Bronchial epithelial cell (primary cell): ENCODE data around the gene PPP3CB. TPM values are rescaled to one million over a fixed set of nuclear protein-coding genes. Genes with fewer than 3 reads are reported as not detected.
A peak's percentile ranks its signal among the peaks of the same experiment; 100 is the strongest.

Source experiments
- DNase-seq: peaks from one replicate; pipeline ENCODE4 v3.0.0-alpha.2; 2010; ENCODE audit warnings: low read depth
- FAIRE-seq: peaks from 2 replicates; lab custom pipeline; 2011; peaks lifted over from hg19 to GRCh38; lab: Jason Lieb, UNC
- H3K27me3 ChIP-seq: 2 replicates; pipeline ENCODE4 v1.5.1; 2011; ENCODE audit warnings: low read length; ENCODE audit not compliant: control insufficient read depth, insufficient read depth
- H3K36me3 ChIP-seq: 2 replicates; pipeline ENCODE4 v1.5.1; 2011; ENCODE audit warnings: low read length; ENCODE audit not compliant: control insufficient read depth, insufficient read depth
- H3K4me3 ChIP-seq: 2 replicates; pipeline ENCODE4 v1.5.1; 2011; ENCODE audit warnings: mild to moderate bottlenecking, low read depth, low read length, control low read depth
- CTCF ChIP-seq: IDR thresholded peaks from 2 replicates; pipeline ENCODE4 v1.5.1; 2011; ENCODE audit warnings: mild to moderate bottlenecking, moderate library complexity, low read length, control low read depth, inconsistent platforms; ENCODE audit not compliant: insufficient read depth, severe bottlenecking
- total RNA-seq: library from RNA; depleted of rRNA; stranded (reverse); fragments of >200 nt; gene quantifications from 2 replicates; pipeline ENCODE4 v1.2.1, GENCODE V29; 2014

PPP3CB gene
- total RNA-seq, 1 donor from 2014 or later: 24.7 TPM

DNA sequence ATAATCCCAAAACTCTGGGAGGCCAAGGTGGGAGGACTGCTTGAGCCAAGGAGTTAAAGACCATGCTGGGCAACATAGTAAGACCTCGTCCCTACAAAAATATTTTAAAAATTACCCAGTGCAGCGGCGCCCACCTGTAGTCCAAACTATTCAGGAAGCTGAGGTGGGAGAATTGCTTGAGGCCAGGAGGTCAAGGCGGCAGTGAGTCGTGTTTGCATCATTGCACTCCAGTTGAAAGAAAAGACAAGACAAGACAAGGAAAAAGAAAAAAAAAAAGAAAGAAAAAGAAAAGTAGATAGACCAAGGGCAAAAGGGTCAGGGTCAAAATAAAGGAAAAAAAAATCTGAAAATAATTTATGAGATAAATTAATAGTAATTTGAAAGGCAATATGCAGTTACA lies 87.8 kb downstream of the PPP3CB start:
- Histone ChIP-seq H3K4me3 (no peak overlapping the region), H3K27me3 (no peaks in the 10 kb centered on the region), H3K36me3 (no peaks in the 10 kb centered on the region)
- DNase-seq: peak; percentile 46
- no peak for TF ChIP-seq CTCF
- no peak for FAIRE-seq

GRCh38 chr10:73407495-73407894 lies 88.3 kb downstream of the PPP3CB start:
- no peak for DNase-seq
- TF ChIP-seq CTCF: no peak
- Histone ChIP-seq H3K36me3 (no peaks in the 10 kb centered on the region), H3K27me3 (no peaks in the 10 kb centered on the region), H3K4me3 (no peak overlapping the region)
- FAIRE-seq: no peak

- Histone ChIP-seq H3K4me3 (no peak overlapping the region), H3K27me3 (no peaks in the 10 kb centered on the region), H3K36me3 (no peaks in the 10 kb centered on the region)
- DNase-seq: no peak
- no peak for TF ChIP-seq CTCF
- FAIRE-seq: no peak
These were observed 89.0 kb downstream of the PPP3CB start for GRCh38 chr10:73406846-73407245.

- TF ChIP-seq CTCF: no peak
- no peak overlapping the region for H3K4me3 ChIP-seq
- DNase-seq: no peak
- H3K27me3 ChIP-seq: no peaks in the 10 kb centered on the region
- FAIRE-seq: no peak
- H3K36me3 ChIP-seq: no peaks in the 10 kb centered on the region
These were observed 90.3 kb downstream of the PPP3CB start for GRCh38 chr10:73405556-73405955.

GRCh38 chr10:73404690-73405089 lies 91.1 kb downstream of the PPP3CB start:
- TF ChIP-seq CTCF: no peak
- no peak for FAIRE-seq

DNA sequence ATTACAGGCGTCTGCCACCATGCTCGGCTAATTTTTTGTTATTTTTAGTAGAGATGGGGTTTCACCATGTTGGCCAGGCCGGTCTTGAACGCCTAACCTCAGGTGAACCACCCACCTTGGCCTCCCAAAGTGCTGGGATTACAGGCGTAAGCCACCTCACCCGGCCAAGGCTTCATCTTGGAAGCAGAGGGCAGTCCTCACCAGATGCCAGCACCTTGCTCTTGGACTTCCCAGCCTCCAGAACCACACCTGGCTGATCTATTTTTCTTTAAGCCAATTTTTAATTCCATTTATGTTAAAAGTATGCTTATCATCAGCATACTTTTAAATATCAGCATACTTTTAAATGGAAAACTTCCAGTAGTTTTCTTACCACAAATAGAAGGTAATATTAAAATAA lies 94.2 kb downstream of the PPP3CB start:
- no peak for DNase-seq
- FAIRE-seq: no peak

More at GRCh38 chr10:73404690-73405089, 91.1 kb downstream of the PPP3CB start:
- Histone ChIP-seq H3K27me3 (no peaks in the 10 kb centered on the region), H3K36me3 (no peaks in the 10 kb centered on the region), H3K4me3 (no peak overlapping the region)
- DNase-seq: no peak

More for the DNA sequence above, 94.2 kb downstream of the PPP3CB start:
- H3K36me3 ChIP-seq: peaks cover 1% of the 10 kb centered on the region
- TF ChIP-seq CTCF: no peak
- no peak overlapping the region for H3K4me3 ChIP-seq
- H3K27me3 ChIP-seq: no peaks in the 10 kb centered on the region
